Gastrocnemius medialis (tissue), 4 donors: Measurements from ENCODE around the gene KCNQ5. TPM values are rescaled to one million over a fixed set of nuclear protein-coding genes. Genes with fewer than 3 reads are reported as not detected.
A peak's percentile ranks its signal among the peaks of the same experiment; 100 is the strongest.

Source experiments
- ATAC-seq, 2 donors: fragments of 150-250 bp; one replicate each; pipeline ENCODE4 v1.9.1; 2016
- DNase-seq, 2 donors: peaks; one replicate each; pipeline ENCODE4 v3.0.0-alpha.2; 2019
- H3K27ac ChIP-seq, 4 donors: fragments of 200-600 bp; sonication (generic); 1 replicate in 1 of 4; 2 replicates in 3 of 4; pipeline ENCODE4 v1.5.1; 2016 to 2018; ENCODE audit warnings: mild to moderate bottlenecking in 2 of 4, moderate library complexity in 1 of 4
- H3K27me3 ChIP-seq, 3 donors: fragments of 200-600 bp; sonication (generic) in 2 of 3; 1 replicate in 1 of 3; 2 replicates in 2 of 3; pipeline versions ENCODE4 v1.5.1 to v1.6.0; 2016 to 2019; ENCODE audit warnings: mild to moderate bottlenecking in 1 of 3, moderate library complexity in 1 of 3
- H3K36me3 ChIP-seq, 2 donors: fragments of 200-600 bp; sonication (generic) in 1 of 2; one replicate each; pipeline ENCODE4 v1.5.1; 2017 to 2018
- H3K4me1 ChIP-seq, 2 donors: fragments of 200-600 bp; sonication (generic) in 1 of 2; one replicate each; pipeline ENCODE4 v1.5.1; 2016 to 2017; ENCODE audit warnings: mild to moderate bottlenecking in 2 of 2
- H3K4me3 ChIP-seq, 4 donors: fragments of 200-600 bp; sonication (generic) in 3 of 4; 1 replicate in 1 of 4; 2 replicates in 3 of 4; pipeline ENCODE4 v1.5.1; 2016 to 2019; ENCODE audit warnings: mild to moderate bottlenecking in 2 of 4
- H3K9me3 ChIP-seq, 3 donors: fragments of 200-600 bp; sonication (generic) in 2 of 3; 1 replicate in 1 of 3; 2 replicates in 2 of 3; pipeline ENCODE4 v1.5.1; 2016 to 2019
- CTCF ChIP-seq, 5 experiments: fragments of 450-650 bp in 3 of 5; fragments of 200-600 bp in 2 of 5; sonication (generic) in 2 of 5; IDR thresholded peaks in 4 of 5; conservative IDR thresholded peaks in 1 of 5; 1 replicate in 4 of 5; 2 replicates in 1 of 5; pipeline ENCODE4 v1.5.1; 2016 to 2019; ENCODE audit warnings: antibody characterized with exemption in 5 of 5, mild to moderate bottlenecking in 3 of 5, moderate library complexity in 3 of 5
- POLR2A ChIP-seq, 2 donors: fragments of 450-650 bp; IDR thresholded peaks; one replicate each; pipeline ENCODE4 v1.6.1; 2017; ENCODE audit warnings: antibody characterized with exemption in 2 of 2, mild to moderate bottlenecking in 2 of 2, moderate library complexity in 2 of 2
- in situ Hi-C, 4 donors: fragments of 200-750 bp; cut with MboI; loops; one replicate each; pipeline versions ENCODE4 v1.15.0 to v1.8.0; 2017; ENCODE audit warnings: low sequenced_read_pairs in 4 of 4
- intact Hi-C: fragments of 100-400 bp; cut with DNase I; formaldehyde crosslinking; loops from one replicate; pipeline ENCODE4 v1.15.1; 2023; ENCODE audit warnings: low total_unique reads
- total RNA-seq, 4 donors: library from RNA; depleted of rRNA; stranded (reverse); fragments of >200 nt; gene quantifications; one replicate each; pipeline versions ENCODE4 v1.1.0 to v1.2.3, GENCODE V29; 2016

Gene KCNQ5
- total RNA-seq, 4 donors from 2014 or later, result 5.3 to 19.3 (median 15.1) TPM

- Histone ChIP-seq H3K27ac (no peak overlapping the region), H3K36me3 (no peaks in the 10 kb centered on the region), H3K4me1 (no peaks in the 10 kb centered on the region), H3K27me3 (no peaks in the 10 kb centered on the region), H3K4me3 (no peak overlapping the region), H3K9me3 (no peaks in the 10 kb centered on the region)
- no peak for TF ChIP-seq POLR2A (IDR thresholded peaks at IDR 0.05)
- no peak for TF ChIP-seq CTCF (IDR thresholded peaks at IDR 0.05 in 4 of 5, conservative IDR thresholded peaks at IDR 0.05 in 1 of 5)
- DNase-seq, result no peak
- intact Hi-C loops (no loop called here), in situ Hi-C loops (no loop called here)
- ATAC-seq, result no peak
Measured at GRCh38 chr6:73108949-73109348, 487.1 kb downstream of the KCNQ5 start.

- ATAC-seq (no peak), DNase-seq (no peak)
- in situ Hi-C loops, result no loop called here
- no peaks in the 10 kb centered on the region for H3K9me3 ChIP-seq
- no peaks in the 10 kb centered on the region for H3K4me1 ChIP-seq
- no peak overlapping the region for H3K4me3 ChIP-seq
- intact Hi-C loops, result no loop called here
- H3K27ac ChIP-seq, result no peak overlapping the region
- no peaks in the 10 kb centered on the region for H3K36me3 ChIP-seq
- TF ChIP-seq POLR2A (IDR thresholded peaks at IDR 0.05) (no peak), CTCF (IDR thresholded peaks at IDR 0.05 in 4 of 5, conservative IDR thresholded peaks at IDR 0.05 in 1 of 5) (no peak)
- no peaks in the 10 kb centered on the region for H3K27me3 ChIP-seq
Measured at GRCh38 chr6:73109659-73110058, 487.8 kb downstream of the KCNQ5 start.

GRCh38 chr6:73116330-73116729, 494.5 kb downstream of the KCNQ5 start:
- no peaks in the 10 kb centered on the region for H3K27me3 ChIP-seq
- no peak overlapping the region for H3K27ac ChIP-seq
- ATAC-seq, result no peak
- no peak for TF ChIP-seq CTCF (IDR thresholded peaks at IDR 0.05 in 4 of 5, conservative IDR thresholded peaks at IDR 0.05 in 1 of 5)
- no peak for TF ChIP-seq POLR2A (IDR thresholded peaks at IDR 0.05)
- in situ Hi-C loops (no loop called here), intact Hi-C loops (no loop called here)
- H3K9me3 ChIP-seq, result no peaks in the 10 kb centered on the region
- no peak overlapping the region for H3K4me3 ChIP-seq
- H3K36me3 ChIP-seq, result no peaks in the 10 kb centered on the region
- DNase-seq, result no peak
- no peaks in the 10 kb centered on the region for H3K4me1 ChIP-seq

- TF ChIP-seq POLR2A (IDR thresholded peaks at IDR 0.05), result no peak
- TF ChIP-seq CTCF (IDR thresholded peaks at IDR 0.05 in 4 of 5, conservative IDR thresholded peaks at IDR 0.05 in 1 of 5), result no peak
- Histone ChIP-seq H3K27ac (no peak overlapping the region), H3K9me3 (no peaks in the 10 kb centered on the region), H3K36me3 (no peaks in the 10 kb centered on the region), H3K4me3 (no peak overlapping the region), H3K27me3 (no peaks in the 10 kb centered on the region), H3K4me1 (no peaks in the 10 kb centered on the region)
- ATAC-seq (peak; percentile 41 to 58), DNase-seq (no peak)
- intact Hi-C loops, result no loop called here
- in situ Hi-C loops, result loop anchor here in 2 of 4 donors (10.0 kb wide), 2 partner anchors 507 to 707 kb away; no protein-coding TSS in a partner anchor
Measured at GRCh38 chr6:73121421-73121993, 499.6 kb downstream of the KCNQ5 start.
